Neural crest cell (in vitro differentiated cells): ENCODE measurements around the gene GRK5. TPM values are rescaled to one million over a fixed set of nuclear protein-coding genes. Genes with fewer than 3 reads are reported as not detected.

Experiments used
- DNase-seq: peaks from one replicate; pipeline ENCODE4 v3.0.0; 2021; ENCODE audit warnings: low read depth, mixed read lengths, low spot score
- H3K27ac Mint-ChIP-seq: one replicate; pipeline ENCODE4 v1.8.0; 2021; ENCODE audit warnings: mild to moderate bottlenecking, mixed read lengths; ENCODE audit not compliant: unreplicated experiment
- H3K27me3 Mint-ChIP-seq: 2 replicates; pipeline ENCODE4 v1.8.0; 2021; ENCODE audit warnings: low read depth, mild to moderate bottlenecking, mixed read lengths
- H3K36me3 Mint-ChIP-seq: 2 replicates; pipeline ENCODE4 v1.8.0; 2021; ENCODE audit warnings: low read depth, mild to moderate bottlenecking, mixed read lengths
- H3K4me1 Mint-ChIP-seq: 2 replicates; pipeline ENCODE4 v1.8.0; 2021; ENCODE audit warnings: mixed read lengths
- H3K4me3 Mint-ChIP-seq: one replicate; pipeline ENCODE4 v1.8.0; 2021; ENCODE audit warnings: mild to moderate bottlenecking, mixed read lengths
- H3K9me3 Mint-ChIP-seq: 2 replicates; pipeline ENCODE4 v1.8.0; 2021; ENCODE audit warnings: mixed read lengths
- total RNA-seq: library from RNA; stranded (reverse); gene quantifications from 2 replicates; pipeline ENCODE4 v1.2.1, GENCODE V29; 2021
- TF ChIP-seq, protein P1 (sequence below): fragments of 200-600 bp; sonication (generic); conservative IDR thresholded peaks from 2 replicates; pipeline ENCODE4 v1.5.0; 2021; ENCODE audit warnings: antibody characterized with exemption, mild to moderate bottlenecking

Gene GRK5
- total RNA-seq, 1 donor from 2014 or later = 13.5 TPM

DNA sequence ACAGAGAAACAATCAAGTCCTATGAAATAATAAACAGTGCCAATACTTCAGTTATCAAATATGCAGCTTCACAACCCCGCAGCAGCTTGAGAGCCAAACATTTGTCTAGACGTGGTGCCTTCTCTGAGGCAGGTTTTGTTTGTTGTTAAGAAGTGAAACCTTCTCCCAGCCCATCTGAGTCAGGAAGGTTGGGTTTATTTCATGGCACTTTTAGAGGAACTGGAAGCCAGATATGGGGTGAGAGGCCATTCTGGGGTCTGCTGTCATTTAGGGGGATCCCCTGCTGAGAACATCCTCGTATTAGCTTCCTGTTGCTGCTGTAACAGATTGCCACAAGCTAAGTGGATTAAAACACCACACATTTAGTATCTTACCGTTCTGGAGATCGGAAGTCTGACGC lies 113.6 kb downstream of the GRK5 start:
- Mint-ChIP-seq H3K9me3 (no peaks in the 10 kb centered on the region), H3K4me3 (peak overlapping the region; percentile 20), H3K4me1 (peaks cover 50% of the 10 kb centered on the region), H3K27me3 (no peaks in the 10 kb centered on the region), H3K36me3 (peaks cover 3% of the 10 kb centered on the region), H3K27ac (no peak overlapping the region)
- no peak for DNase-seq
- TF ChIP-seq, protein P1, sequence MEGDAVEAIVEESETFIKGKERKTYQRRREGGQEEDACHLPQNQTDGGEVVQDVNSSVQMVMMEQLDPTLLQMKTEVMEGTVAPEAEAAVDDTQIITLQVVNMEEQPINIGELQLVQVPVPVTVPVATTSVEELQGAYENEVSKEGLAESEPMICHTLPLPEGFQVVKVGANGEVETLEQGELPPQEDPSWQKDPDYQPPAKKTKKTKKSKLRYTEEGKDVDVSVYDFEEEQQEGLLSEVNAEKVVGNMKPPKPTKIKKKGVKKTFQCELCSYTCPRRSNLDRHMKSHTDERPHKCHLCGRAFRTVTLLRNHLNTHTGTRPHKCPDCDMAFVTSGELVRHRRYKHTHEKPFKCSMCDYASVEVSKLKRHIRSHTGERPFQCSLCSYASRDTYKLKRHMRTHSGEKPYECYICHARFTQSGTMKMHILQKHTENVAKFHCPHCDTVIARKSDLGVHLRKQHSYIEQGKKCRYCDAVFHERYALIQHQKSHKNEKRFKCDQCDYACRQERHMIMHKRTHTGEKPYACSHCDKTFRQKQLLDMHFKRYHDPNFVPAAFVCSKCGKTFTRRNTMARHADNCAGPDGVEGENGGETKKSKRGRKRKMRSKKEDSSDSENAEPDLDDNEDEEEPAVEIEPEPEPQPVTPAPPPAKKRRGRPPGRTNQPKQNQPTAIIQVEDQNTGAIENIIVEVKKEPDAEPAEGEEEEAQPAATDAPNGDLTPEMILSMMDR = no peak

DNA sequence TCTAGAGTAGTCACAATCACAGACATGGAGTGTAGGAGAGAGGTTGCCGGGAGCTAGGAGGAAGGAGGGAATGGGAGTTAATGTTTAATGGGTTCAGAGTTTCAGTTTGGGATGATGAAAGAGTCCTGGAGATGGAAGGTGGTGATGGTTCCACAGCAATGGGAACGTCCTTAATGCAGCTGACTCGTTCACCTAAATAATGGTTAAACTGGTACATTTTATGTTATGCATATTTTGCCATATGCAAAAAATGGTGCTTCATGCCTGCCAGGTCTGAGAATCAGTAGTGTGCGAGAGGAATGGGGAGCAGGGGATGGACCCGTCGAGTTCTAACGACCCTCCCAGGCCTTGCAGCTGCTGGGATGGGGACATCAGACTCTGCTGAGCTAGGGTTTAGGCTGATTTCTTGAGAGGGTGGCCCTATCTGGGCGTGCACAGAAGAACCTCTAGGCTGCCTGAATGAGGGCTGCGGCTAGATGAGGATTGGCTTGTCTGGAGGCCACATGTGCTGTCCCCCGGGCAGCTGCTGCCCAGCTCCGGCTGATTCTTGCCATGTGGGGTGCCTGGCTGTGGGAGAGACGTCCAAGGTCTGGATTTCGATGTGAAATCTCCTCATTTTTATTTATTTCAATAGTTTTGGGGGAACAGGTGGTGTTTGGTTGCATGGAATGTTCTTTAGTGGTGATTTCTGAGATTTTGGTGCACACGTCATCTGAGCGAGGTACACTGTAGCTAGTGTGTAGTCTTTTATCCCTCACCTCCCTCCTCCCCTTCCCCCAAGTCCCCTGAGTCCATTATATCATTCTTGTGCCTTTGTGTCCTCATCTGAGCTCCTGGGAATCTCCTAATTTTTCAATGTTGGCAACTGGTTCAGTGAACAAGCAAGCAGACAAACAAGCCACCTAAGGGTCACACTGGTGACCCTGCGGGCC lies 116.0 kb downstream of the GRK5 start:
- no peak for DNase-seq
- H3K9me3 Mint-ChIP-seq = no peaks in the 10 kb centered on the region
- peaks cover 3% of the 10 kb centered on the region for H3K36me3 Mint-ChIP-seq
- TF ChIP-seq, protein P1 = no peak
- H3K4me3 Mint-ChIP-seq = no peak overlapping the region
- peaks cover 30% of the 10 kb centered on the region for H3K4me1 Mint-ChIP-seq
- H3K27ac Mint-ChIP-seq = no peak overlapping the region
- no peaks in the 10 kb centered on the region for H3K27me3 Mint-ChIP-seq

DNA sequence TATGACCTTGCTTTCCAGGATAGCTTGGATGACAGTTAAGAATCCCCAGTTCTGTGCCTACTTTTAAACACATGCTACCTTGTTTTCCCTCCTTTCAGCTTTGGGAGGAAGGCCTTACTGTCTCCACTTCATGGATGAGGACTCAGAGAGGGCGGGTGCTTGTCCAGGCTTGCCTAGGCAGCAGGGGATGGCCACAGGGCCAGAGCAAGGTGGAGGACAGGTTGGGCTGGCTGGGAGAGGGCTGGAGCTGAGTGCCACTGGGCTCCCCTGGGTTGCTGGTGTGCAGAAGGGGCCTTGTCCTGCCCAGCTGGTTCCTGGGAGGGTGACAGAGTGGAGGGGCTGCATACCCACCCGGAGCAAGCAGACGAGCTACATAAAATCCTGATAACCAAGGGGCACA lies 117.8 kb downstream of the GRK5 start:
- no peak for DNase-seq
- no peak overlapping the region for H3K4me3 Mint-ChIP-seq
- no peak overlapping the region for H3K27ac Mint-ChIP-seq

DNA sequence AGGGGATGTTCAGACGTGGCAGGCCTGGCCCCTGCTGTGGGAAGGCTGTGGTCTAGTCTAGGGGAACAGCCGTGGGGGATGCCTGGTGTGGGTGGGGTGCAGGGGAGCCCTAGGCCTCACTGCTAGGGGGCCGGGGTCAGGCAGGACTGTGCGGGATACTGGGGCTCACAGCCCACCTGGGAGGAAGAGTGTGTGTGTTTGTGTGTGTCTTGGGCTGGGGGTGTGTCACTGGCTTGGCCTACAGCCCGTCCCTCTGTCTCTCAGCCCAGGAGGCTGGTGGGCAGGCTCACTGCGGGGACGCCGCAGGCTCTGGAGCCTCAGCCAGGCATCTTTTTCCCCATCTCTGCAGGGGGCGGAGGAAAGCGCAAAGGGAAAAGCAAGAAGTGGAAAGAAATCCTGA lies 118.8 kb downstream of the GRK5 start:
- no peaks in the 10 kb centered on the region for H3K9me3 Mint-ChIP-seq
- H3K27ac Mint-ChIP-seq = peak overlapping the region; percentile 27

More for the DNA sequence above, 117.8 kb downstream of the GRK5 start:
- no peaks in the 10 kb centered on the region for H3K27me3 Mint-ChIP-seq
- H3K4me1 Mint-ChIP-seq = peaks cover 16% of the 10 kb centered on the region
- H3K9me3 Mint-ChIP-seq = no peaks in the 10 kb centered on the region
- H3K36me3 Mint-ChIP-seq = peaks cover 3% of the 10 kb centered on the region
- TF ChIP-seq, protein P1 = no peak

DNA sequence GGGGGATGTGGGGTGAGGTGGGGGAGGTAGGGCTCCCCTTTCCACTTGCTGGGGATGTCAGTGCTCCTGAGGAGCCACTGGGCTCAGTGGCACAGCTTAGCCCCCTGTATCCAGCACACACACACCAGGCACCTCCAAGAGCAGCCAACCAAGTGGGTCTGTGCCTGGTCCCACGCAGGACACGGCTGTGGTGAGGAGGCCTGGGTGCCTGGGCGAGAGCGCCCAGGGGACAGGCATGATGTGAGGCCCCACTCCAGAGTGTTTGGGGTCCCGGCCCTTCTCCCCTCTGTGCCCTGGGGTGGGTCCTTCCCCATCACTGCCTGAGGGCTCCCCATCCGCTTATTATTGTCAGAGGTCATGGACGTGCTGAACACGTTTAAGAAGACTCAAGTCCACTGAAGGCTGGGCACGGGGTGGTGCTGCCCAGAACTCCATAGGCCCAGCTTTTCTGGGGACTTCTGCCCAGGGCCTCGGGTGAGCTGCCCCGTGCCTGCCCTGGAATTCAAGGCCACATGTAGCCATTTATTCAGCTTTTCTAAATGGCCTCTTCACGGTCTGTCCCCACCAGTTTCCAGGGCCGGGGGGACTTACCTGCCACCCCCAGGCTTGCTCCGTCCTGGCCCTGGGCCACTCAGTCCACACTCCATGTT lies 119.8 kb downstream of the GRK5 start:
- DNase-seq = no peak
- H3K4me3 Mint-ChIP-seq = no peak overlapping the region

More for the DNA sequence above, 118.8 kb downstream of the GRK5 start:
- no peak for DNase-seq
- Mint-ChIP-seq H3K27me3 (no peaks in the 10 kb centered on the region), H3K36me3 (peaks cover 3% of the 10 kb centered on the region), H3K4me3 (no peak overlapping the region), H3K4me1 (peaks cover 16% of the 10 kb centered on the region)
- TF ChIP-seq, protein P1 = no peak

More for the DNA sequence above, 119.8 kb downstream of the GRK5 start:
- H3K36me3 Mint-ChIP-seq = no peaks in the 10 kb centered on the region
- no peaks in the 10 kb centered on the region for H3K9me3 Mint-ChIP-seq
- H3K27me3 Mint-ChIP-seq = no peaks in the 10 kb centered on the region
- TF ChIP-seq, protein P1 = no peak
- H3K27ac Mint-ChIP-seq = no peak overlapping the region
- H3K4me1 Mint-ChIP-seq = peaks cover 17% of the 10 kb centered on the region
